T-helper 9 cell (primary cell): ENCODE data around the gene GEMIN4.
"Not testable (repeated sequence)": the region's sequence is repeated elsewhere in the genome, so short reads cannot be mapped to it uniquely, and the experiment has no call there.

ENCODE experiments used
- DNase-seq: peaks from one replicate; pipeline ENCODE4 v3.0.0-alpha.2; 2020

Gene GEMIN4

GRCh38 chr17:778096-778495 is 26.0 kb upstream of the GEMIN4 start:
- no peak for DNase-seq

DNA sequence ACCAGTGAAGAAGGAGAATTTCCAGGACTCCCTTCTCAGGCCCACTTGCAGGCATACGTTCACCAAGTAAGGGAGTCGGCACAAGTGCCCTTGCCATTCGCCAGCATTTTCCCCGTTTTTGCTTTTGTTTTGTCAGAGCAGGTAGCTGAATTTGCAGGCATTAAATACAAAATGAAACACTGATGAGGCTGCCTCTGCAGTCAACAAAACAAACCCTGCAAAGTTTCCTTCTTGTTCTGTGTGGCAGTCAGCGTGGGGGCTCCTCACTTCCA is 22.2 kb upstream of the GEMIN4 start:
- no peak for DNase-seq

DNA sequence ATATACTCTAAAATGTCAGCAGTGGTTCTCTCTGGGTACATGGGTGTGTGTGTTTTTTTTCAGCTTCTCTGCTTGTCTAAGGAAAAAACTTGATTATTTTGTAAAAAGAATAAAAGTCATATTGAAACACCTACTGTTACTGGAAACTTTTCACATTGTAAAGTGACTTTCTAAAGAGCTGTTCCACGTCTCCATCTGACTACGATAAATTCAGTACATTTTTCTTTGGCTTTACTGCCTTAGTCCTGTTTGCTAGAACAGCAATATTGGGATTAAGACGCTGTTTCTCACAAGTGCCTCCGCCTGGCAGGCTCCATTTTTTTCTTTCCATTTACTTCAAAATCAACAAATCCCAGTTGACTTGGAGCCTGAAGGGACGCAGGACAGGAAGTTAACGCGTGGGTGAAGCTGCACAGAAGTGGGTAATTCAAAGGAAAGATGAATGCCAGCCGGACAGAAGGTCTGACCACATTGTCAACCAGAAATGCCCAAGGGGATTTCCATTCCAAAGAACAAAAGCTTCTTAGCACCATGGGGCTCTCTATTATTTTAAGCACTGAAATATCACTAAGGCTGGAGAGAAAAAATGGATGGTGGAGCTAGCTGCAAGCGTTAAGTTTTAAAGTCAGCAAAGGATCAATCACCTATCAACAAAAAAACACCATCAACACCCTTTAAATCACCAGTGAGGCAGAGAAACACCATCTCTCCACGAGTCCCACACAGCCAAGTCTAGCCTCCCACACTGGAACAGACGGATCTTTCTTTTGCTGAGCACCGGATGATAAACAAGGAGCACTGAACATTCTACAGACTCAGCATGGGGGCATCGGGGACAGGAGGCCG is 21.6 kb upstream of the GEMIN4 start:
- DNase-seq: no peak

GRCh38 chr17:773016-773415 is 21.0 kb upstream of the GEMIN4 start:
- no peak for DNase-seq

GRCh38 chr17:767076-767475 is 15.0 kb upstream of the GEMIN4 start:
- no peak for DNase-seq

DNA sequence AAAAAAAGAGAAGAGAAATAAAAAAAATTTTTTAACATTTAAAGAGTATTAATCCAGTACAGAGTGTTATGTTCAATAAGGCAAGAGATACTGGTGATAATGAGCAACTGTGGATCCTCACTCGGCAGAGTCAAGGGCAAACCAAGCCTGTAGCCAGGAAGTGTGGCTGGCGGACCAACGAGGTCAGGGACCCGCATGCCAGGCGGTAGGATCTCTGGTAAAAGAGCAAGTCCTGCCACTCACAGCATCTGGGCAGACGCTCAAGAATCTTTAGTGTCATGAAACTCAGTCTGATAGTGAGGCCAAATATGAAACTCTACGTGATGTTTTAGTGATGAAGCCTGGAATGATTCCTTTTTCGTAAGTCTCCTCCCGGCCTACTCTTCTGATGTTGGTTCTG is 8.3 kb upstream of the GEMIN4 start:
- no peak for DNase-seq

DNA sequence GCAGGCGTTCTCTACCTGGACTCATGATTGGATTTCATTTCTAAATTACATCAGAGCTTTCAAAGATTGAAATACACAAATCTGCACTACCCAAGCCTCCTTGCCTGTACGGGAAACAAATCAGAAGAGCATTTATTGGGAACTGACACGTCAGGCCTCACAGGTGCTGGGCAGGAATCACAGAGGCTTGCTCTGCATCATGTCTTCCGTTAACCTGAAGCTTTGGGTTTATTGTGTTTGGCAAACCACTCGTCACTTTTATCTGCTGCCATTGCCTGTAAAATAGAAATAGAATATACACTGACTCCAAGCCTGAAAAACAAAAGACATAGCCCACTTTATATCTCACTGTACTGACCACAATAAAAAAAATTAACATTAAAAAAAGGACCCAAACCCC is 7.9 kb upstream of the GEMIN4 start:
- no peak for DNase-seq

DNA sequence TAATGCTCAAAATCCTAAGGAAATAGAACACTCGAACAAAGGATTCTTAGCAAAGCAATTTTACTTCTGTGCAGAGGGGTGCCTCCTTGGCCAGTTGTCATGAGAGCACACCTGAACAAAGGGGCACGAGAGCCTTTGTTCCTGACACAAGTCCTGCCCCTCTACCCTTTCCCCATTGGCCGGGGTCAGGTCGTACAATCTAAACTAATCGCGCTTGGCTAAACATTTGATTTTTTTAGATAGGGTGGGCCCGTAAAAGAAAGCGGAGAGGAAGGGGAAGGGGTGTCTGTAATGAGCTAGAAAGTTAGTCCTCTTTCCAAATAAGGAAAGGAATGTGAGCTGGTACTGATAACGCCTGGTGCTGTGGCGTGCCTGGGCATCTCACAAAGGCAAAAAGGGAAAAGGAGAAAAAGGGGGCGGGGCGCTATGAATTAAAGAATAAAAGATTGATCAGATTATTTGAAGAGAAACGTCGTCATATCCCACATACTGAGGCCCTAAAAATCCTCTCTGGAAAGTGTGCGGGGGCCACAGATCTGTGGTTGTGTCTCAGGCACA is 4.0 kb upstream of the GEMIN4 start:
- DNase-seq: not testable (repeated sequence)

DNA sequence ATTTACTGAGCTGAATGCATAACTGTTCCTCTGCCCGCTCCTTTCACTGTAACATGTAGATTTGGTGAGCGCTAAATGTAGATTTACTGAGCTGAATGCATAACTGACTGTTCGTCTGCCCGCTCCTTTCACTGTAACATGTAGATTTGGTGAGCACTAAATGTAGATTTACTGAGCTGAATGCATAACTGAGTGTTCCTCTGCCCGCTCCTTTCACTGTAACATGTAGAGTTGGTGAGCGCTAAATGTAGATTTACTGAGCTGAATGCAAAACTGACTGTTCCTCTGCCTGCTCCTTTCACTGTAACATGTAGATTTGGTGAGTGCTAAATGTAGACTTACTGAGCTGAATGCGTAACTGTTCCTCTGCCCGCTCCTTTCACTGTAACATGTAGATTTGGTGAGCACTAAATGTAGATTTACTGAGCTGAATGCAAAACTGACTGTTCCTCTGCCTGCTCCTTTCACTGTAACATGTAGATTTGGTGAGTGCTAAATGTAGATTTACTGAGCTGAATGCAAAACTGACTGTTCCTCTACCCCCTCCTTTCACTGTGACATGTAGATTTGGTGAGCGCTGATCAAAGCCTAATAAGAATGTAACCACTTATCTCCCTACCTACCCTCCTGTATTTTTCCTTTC is 3.4 kb upstream of the GEMIN4 start:
- DNase-seq: not testable (repeated sequence)

DNA sequence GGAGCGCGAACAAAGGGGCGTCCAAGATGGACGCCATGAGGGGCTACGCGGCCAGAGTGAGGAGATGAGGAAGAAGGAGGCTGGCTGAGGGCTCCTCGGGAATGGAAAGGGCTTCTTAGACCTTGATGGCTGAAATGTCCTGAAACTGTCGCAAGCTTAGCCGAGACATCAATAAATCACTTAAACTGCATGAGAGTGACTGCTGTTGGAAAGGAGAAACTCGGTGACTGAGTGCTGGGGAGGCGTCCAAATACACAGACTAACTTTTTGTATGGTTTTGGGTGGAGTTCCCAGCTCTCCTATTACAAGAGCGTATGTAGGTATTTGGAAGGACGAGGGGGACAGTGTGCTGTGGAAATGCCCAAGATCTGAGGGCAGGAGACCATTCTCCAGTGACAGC is 1.4 kb upstream of the GEMIN4 start:
- DNase-seq: no peak

- DNase-seq: no peak
Measured at GRCh38 chr17:752620-753219, 656 bp upstream of the GEMIN4 start.

- DNase-seq: peak; percentile 37
Measured at GRCh38 chr17:751269-752001, 629 bp downstream of the GEMIN4 start.

DNA sequence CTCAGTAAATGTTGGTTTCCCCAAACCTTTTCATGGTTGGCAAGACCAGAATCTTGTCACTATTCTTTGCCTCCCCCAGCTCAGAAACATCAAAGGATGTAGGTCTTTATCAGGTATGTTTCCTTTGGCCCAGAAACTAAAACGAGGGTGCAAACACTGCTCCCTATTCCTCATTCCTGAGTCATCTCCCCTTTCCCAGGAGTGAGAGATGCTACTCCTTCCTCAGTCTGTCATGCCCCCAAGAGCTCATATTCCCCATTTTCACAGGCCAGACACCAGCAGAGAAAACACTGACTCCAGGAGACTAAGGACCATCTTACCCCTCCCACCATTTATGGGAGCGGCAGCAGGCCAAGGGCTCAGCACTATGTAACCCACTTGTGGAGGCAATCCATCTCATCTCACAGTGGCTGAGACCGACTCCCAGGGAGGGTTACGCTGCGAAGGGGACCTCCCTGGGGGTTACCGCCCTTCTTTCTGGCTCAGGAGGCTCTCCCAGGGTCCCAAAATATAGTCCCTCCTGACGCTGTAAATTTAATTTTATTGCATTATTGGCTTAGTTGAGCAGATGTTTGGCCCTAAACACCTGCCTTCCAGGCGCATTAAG is 1.5 kb downstream of the GEMIN4 start:
- no peak for DNase-seq

DNA sequence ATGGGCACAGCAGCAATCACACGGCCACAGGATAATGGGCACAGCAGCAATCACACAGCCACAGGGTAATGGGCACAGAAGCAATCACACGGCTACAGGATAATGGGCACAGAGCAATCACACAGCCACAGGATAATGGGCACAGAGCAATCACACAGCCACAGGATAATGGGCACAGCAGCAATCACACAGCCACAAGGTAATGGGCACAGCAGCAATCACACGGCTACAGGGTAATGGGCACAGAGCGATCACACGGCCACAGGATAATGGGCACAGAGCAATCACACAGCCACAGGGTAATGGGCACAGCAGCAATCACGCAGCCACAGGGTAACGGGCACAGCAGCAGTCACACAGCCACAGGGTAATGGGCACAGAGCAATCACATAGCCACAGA is 2.7 kb downstream of the GEMIN4 start:
- DNase-seq: not testable (repeated sequence)

GRCh38 chr17:748604-749003 is 3.5 kb downstream of the GEMIN4 start:
- DNase-seq: not testable (repeated sequence)

- DNase-seq: no peak
Measured at GRCh38 chr17:746783-747629, 5.1 kb downstream of the GEMIN4 start.

DNA sequence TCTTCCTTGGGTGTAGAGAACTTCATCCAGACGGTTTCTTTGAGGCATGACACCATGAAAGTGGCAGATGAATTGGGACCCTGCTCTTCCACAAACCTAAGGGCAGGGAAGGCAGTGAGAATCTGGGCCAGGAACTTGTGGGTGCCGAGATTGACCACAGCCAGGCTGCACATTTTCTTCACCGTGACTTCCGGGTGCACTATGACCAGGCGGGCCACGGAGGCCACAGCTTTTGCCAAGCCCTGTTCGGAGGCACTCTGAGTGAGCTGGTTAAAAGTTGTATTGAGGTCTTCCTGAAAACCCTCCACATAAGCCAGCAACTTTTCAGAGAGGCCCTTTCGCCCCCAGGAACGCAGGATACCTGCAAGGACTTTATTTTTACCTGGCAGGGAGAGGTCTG is 5.9 kb downstream of the GEMIN4 start:
- DNase-seq: no peak

DNA sequence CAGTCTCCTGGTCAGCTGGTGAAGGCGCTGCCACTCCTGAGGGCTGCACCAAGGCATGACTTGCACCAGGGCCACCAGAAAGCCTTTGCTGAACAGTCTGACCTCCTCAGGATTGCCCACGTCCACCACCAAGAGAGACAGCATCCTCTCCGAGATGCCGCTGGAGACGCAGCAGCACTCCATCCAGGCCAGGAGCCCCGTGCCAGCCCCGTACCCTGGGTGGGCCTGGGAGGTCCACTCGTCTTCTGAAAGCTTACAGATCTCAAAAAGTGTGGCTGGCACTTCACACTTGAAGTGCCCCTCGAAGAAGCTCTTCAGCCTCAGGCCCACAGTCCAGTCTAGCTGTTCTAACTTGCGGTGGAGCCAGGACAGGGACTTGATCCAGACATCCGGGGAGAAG is 6.7 kb downstream of the GEMIN4 start:
- no peak for DNase-seq

DNA sequence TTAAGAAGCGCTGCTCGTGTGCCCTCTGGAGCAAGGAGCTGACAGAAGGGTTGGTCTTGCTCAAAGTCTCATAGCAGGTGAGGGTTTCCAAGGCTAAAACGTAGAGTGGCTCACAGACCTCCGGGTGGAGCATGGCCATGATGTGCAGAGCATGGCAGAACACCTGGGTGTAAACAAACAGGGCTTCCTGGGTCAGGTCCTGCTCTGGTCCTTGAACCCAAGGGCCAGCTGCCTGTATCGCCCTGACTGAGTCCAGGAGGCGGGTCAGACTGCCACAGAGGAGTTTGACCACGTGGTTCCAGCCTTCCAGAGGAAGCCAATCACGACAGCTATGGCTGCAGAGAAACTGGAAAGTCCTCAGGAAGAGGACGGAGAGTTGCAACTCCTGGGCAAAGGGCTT is 7.1 kb downstream of the GEMIN4 start:
- DNase-seq: no peak

- no peak for DNase-seq
Measured at GRCh38 chr17:743139-743538, 8.9 kb downstream of the GEMIN4 start.

- no peak for DNase-seq
Measured at GRCh38 chr17:742147-742793, 9.8 kb downstream of the GEMIN4 start.
